IMR-90 (cell line): ENCODE results near the gene NMT1. TPM values are rescaled to one million over a fixed set of nuclear protein-coding genes. Genes with fewer than 3 reads are reported as not detected.

Source experiments
- ATAC-seq: fragments of 200-7000 bp; cut with Tn5 transposase; 2 replicates; pipeline ENCODE4 v1.9.1; 2020; ENCODE audit warnings: low read depth, mild to moderate bottlenecking, moderate library complexity
- BruUV-seq: library from RNA; stranded (reverse); fragments of 400-500 nt; replicated peaks from 2 replicates; lab custom pipeline; 2021; lab: Mats Ljungman, UMichigan
- CTCF ChIA-PET: fragments of 300-600 bp; formaldehyde crosslinking; extraction: SDS; loops from one replicate; lab custom pipeline; 2021; ENCODE audit warnings: antibody characterized with exemption; lab: Yijun Ruan, JAX
- POLR2A ChIA-PET: fragments of 300-600 bp; sonication (Branson Sonifier 250); formaldehyde crosslinking; loops from one replicate; lab custom pipeline; 2022; ENCODE audit warnings: antibody characterized with exemption; ENCODE audit not compliant: unreplicated experiment; lab: Charles Lee
- DNase-seq: peaks from one replicate; pipeline ENCODE4 v3.0.0; 2013
- H2AFZ ChIP-seq: replicated peaks from 2 replicates; pipeline ENCODE3; 2013; ENCODE audit warnings: low read length, mild to moderate bottlenecking; ENCODE audit not compliant: poor library complexity
- H2AK5ac ChIP-seq: 2 replicates; pipeline ENCODE4 v1.6.1; 2013; ENCODE audit warnings: low read depth, low read length, inconsistent platforms
- H2AK9ac ChIP-seq: replicated peaks from 2 replicates; pipeline ENCODE3; 2013; ENCODE audit warnings: mild to moderate bottlenecking, low read depth, low read length, moderate library complexity; ENCODE audit not compliant: poor library complexity
- H2BK120ac ChIP-seq: 2 replicates; pipeline ENCODE4 v1.6.1; 2013; ENCODE audit warnings: low read depth, low read length, inconsistent platforms
- H2BK15ac ChIP-seq: 3 replicates; pipeline ENCODE4 v1.6.1; 2013; ENCODE audit warnings: low read depth, low read length, inconsistent platforms
- H2BK20ac ChIP-seq: 2 replicates; pipeline ENCODE4 v1.6.1; 2013; ENCODE audit warnings: low read depth, mild to moderate bottlenecking, inconsistent platforms, low read length, moderate library complexity
- H2BK5ac ChIP-seq: 2 replicates; pipeline ENCODE4 v1.6.1; 2013; ENCODE audit warnings: mild to moderate bottlenecking, low read depth, low read length, inconsistent platforms; ENCODE audit not compliant: poor library complexity, severe bottlenecking
- H3K14ac ChIP-seq: replicated peaks from 2 replicates; pipeline ENCODE4 v1.6.1; 2013; ENCODE audit warnings: low read depth, low read length, inconsistent platforms
- H3K18ac ChIP-seq: 2 replicates; pipeline ENCODE4 v1.6.1; 2013; ENCODE audit warnings: low read depth, low read length, control low read depth
- H3K23ac ChIP-seq: 2 replicates; pipeline ENCODE4 v1.6.1; 2013; ENCODE audit warnings: low read depth, low read length, inconsistent platforms
- H3K27ac ChIP-seq: 2 replicates; pipeline ENCODE4 v1.5.1; 2013; ENCODE audit warnings: mild to moderate bottlenecking, control low read depth, low read length; ENCODE audit not compliant: insufficient read depth
- H3K27me3 ChIP-seq: 2 replicates; pipeline ENCODE4 v1.6.1; 2013; ENCODE audit warnings: low read length; ENCODE audit not compliant: control insufficient read depth, insufficient read depth
- H3K36me3 ChIP-seq: 2 replicates; pipeline ENCODE4 v1.6.1; 2013; ENCODE audit warnings: low read length, mixed read lengths; ENCODE audit not compliant: control insufficient read depth, insufficient read depth
- H3K4ac ChIP-seq: 2 replicates; pipeline ENCODE4 v1.6.1; 2013; ENCODE audit warnings: low read depth, low read length, inconsistent platforms
- H3K4me1 ChIP-seq: 2 replicates; pipeline ENCODE4 v1.6.1; 2013; ENCODE audit warnings: low read length, mixed read lengths; ENCODE audit not compliant: control insufficient read depth, insufficient read depth
- H3K4me2 ChIP-seq: 2 replicates; pipeline ENCODE4 v1.6.1; 2013; ENCODE audit warnings: low read depth, mild to moderate bottlenecking, control low read depth, low read length, moderate library complexity
- H3K4me3 ChIP-seq: 2 replicates; pipeline ENCODE4 v1.5.1; 2013; ENCODE audit warnings: low read depth, mild to moderate bottlenecking, control low read depth, low read length, moderate library complexity; ENCODE audit not compliant: insufficient read depth
- H3K56ac ChIP-seq: 2 replicates; pipeline ENCODE4 v1.6.1; 2013; ENCODE audit warnings: low read length, inconsistent platforms; ENCODE audit not compliant: insufficient read depth; ENCODE audit errors: extremely low read depth
- H3K79me1 ChIP-seq, 2 experiments: 2 replicates each; pipeline ENCODE4 v1.6.1; 2013; ENCODE audit warnings: low read length in 2 of 2, inconsistent platforms in 1 of 2, low read depth in 1 of 2
- H3K9ac ChIP-seq: 2 replicates; pipeline ENCODE4 v1.6.1; 2013; ENCODE audit warnings: low read depth, low read length, control low read depth
- H3K9me1 ChIP-seq: 2 replicates; pipeline ENCODE4 v1.6.1; 2013; ENCODE audit warnings: low read length, inconsistent platforms; ENCODE audit not compliant: insufficient read depth
- H3K9me3 ChIP-seq: 2 replicates; pipeline ENCODE4 v1.6.1; 2013; ENCODE audit warnings: low read length; ENCODE audit not compliant: control insufficient read depth, insufficient read depth
- H4K20me1 ChIP-seq: 2 replicates; pipeline ENCODE4 v1.6.1; 2013; ENCODE audit warnings: low read length, inconsistent platforms; ENCODE audit not compliant: insufficient read depth
- H4K5ac ChIP-seq: 2 replicates; pipeline ENCODE4 v1.6.1; 2013; ENCODE audit warnings: mild to moderate bottlenecking, low read depth, low read length, control low read depth
- H4K8ac ChIP-seq, 2 experiments: 2 replicates each; pipeline ENCODE4 v1.6.1; 2013; ENCODE audit warnings: low read depth in 2 of 2, low read length in 2 of 2, control low read depth in 1 of 2, inconsistent platforms in 1 of 2
- H4K91ac ChIP-seq: 2 replicates; pipeline ENCODE4 v1.6.1; 2013; ENCODE audit warnings: low read depth, low read length, inconsistent platforms; ENCODE audit not compliant: insufficient read depth
- CEBPB ChIP-seq: IDR thresholded peaks from 2 replicates; pipeline ENCODE4 v1.6.1; 2012; ENCODE audit warnings: low read depth, low read length, improper control_type of control experiment
- CHD1 ChIP-seq: IDR thresholded peaks from 2 replicates; pipeline ENCODE4 v1.6.1; 2012; ENCODE audit warnings: low read depth, low read length, improper control_type of control experiment
- FOS ChIP-seq: fragments of 150-350 bp; IDR thresholded peaks from 2 replicates; pipeline ENCODE4 v1.6.1; 2016; ENCODE audit warnings: low read depth, low read length
- MAFK ChIP-seq: IDR thresholded peaks from 2 replicates; pipeline ENCODE4 v1.6.1; 2012; ENCODE audit warnings: low read depth, low read length, improper control_type of control experiment
- MAZ ChIP-seq: IDR thresholded peaks from 2 replicates; pipeline ENCODE4 v1.6.1; 2012; ENCODE audit warnings: low read depth, mild to moderate bottlenecking, low read length, improper control_type of control experiment, moderate library complexity, borderline replicate concordance
- MXI1 ChIP-seq: IDR thresholded peaks from 2 replicates; pipeline ENCODE4 v1.6.1; 2012; ENCODE audit warnings: low read depth, mild to moderate bottlenecking, low read length, moderate library complexity, borderline replicate concordance
- NFE2L2 ChIP-seq: fragments of 150-350 bp; IDR thresholded peaks from 2 replicates; pipeline ENCODE4 v1.6.1; 2016; ENCODE audit warnings: low read depth, mild to moderate bottlenecking, low read length
- RCOR1 ChIP-seq: IDR thresholded peaks from 2 replicates; pipeline ENCODE4 v1.6.1; 2012; ENCODE audit warnings: mild to moderate bottlenecking, low read length, improper control_type of control experiment; ENCODE audit not compliant: insufficient replicate concordance
- RFX5 ChIP-seq: IDR thresholded peaks from 2 replicates; pipeline ENCODE4 v1.8.0; 2012; ENCODE audit warnings: low read depth, mild to moderate bottlenecking, low read length, moderate library complexity
- SMC3 ChIP-seq: fragments of 150-350 bp; IDR thresholded peaks from 2 replicates; pipeline ENCODE4 v1.6.1; 2016; ENCODE audit warnings: low read depth, mild to moderate bottlenecking, antibody characterized with exemption, low read length, moderate library complexity
- WGBS, 2 experiments: methylation state at CpG; one replicate each; pipeline versions ENCODE4 v1.1.5 to v1.1.7; 2013; ENCODE audit warnings: missing lambda C conversion rate in 2 of 2; ENCODE audit not compliant: insufficient read length in 1 of 2; ENCODE audit errors: extremely low coverage in 2 of 2; 5-methylcytosine and 5-hydroxymethylcytosine counted together
- dilution Hi-C: fragments of 300-500 bp; cut with HindIII; formaldehyde crosslinking; loops from one replicate; pipeline ENCODE4 v1.14.3; 2018; ENCODE audit warnings: low sequenced_read_pairs; ENCODE audit not compliant: unreplicated experiment
- in situ Hi-C: fragments of 300-500 bp; cut with MboI; formaldehyde crosslinking; loops from 3 replicates; pipeline ENCODE4 v1.14.3; 2019; ENCODE audit warnings: low sequenced_read_pairs, inconsistent platforms, mixed read lengths
- intact Hi-C: fragments of 100-400 bp; cut with micrococcal nuclease; formaldehyde crosslinking; loops from 2 replicates; pipeline ENCODE4 v1.10.0; 2022
- polyA plus RNA-seq, 3 experiments: library from polyadenylated mRNA; depleted of rRNA; stranded (reverse); fragments of >200 nt; gene quantifications; 2 replicates each; pipeline ENCODE4 v1.2.3, GENCODE V29; 2012; ENCODE audit warnings: low replicate concordance in 1 of 3
- total RNA-seq: library from RNA; depleted of rRNA; stranded (reverse); fragments of >200 nt; gene quantifications from 2 replicates; pipeline ENCODE4 v1.2.3, GENCODE V29; 2012
- TF ChIP-seq, protein P1 (sequence below): fragments of 150-350 bp; IDR thresholded peaks from 2 replicates; pipeline ENCODE4 v1.6.1; 2016; ENCODE audit warnings: low read depth, mild to moderate bottlenecking, low read length, moderate library complexity, borderline replicate concordance

NMT1 gene
- total and polyA plus RNA-seq, 2 of the 4 experiments (the other 2 are of a cell fraction): 38.0 to 60.6 TPM

GRCh38 chr17:45136846-45137560 lies 75.9 kb downstream of the NMT1 start:
- DNase-seq (no peak), ATAC-seq (no peak)
- Histone ChIP-seq H2BK120ac (no peak overlapping the region), H3K56ac (no peak overlapping the region), H2AFZ (peak overlapping the region; percentile 52), H3K18ac (no peak overlapping the region), H3K4me1 (peaks cover 7% of the 10 kb centered on the region; the same call in 1 of the 2 replicates), H3K9ac (no peak overlapping the region; the same call in 1 of the 2 replicates), H2BK5ac (no peak overlapping the region), H3K27me3 (no peaks in the 10 kb centered on the region), H3K27ac (no peak overlapping the region), H2BK20ac (no peak overlapping the region), H3K79me1 (peaks cover 4 to 8% of the 10 kb centered on the region in 2 experiments; a peak in 3 of 4 replicates), H3K9me3 (no peaks in the 10 kb centered on the region), H2AK5ac (0 out of 2 replicates have a peak overlapping the region, but pooled peaks have one; percentile 30), H3K14ac (no peak overlapping the region), H4K8ac (no peak overlapping the region), H4K5ac (no peak overlapping the region), H3K4me3 (no peak overlapping the region), H3K9me1 (no peaks in the 10 kb centered on the region), H3K4me2 (no peak overlapping the region), H3K4ac (no peak overlapping the region), H3K23ac (no peak overlapping the region), H3K36me3 (peaks cover 2% of the 10 kb centered on the region; the same call in 1 of the 2 replicates), H2AK9ac (peak overlapping the region; percentile 44), H4K20me1 (no peaks in the 10 kb centered on the region), H4K91ac (no peak overlapping the region), H2BK15ac (no peak overlapping the region)
- dilution Hi-C loops (no loop called here), intact Hi-C loops (no loop called here), in situ Hi-C loops (loop anchor here (5.0 kb wide), 1 partner anchor 60 kb away; no protein-coding TSS in a partner anchor)
- POLR2A ChIA-PET: interaction anchor here (2.4 kb wide), 1 partner anchor 12 kb away, joined by 33 read pairs; the partner anchor contains the start of gene HEXIM1
- 95% methylated on average over 4 of the region's 12 CpGs; no CpG with 5 or more reads in 1 of the 2 experiments for WGBS, 2 experiments
- CTCF ChIA-PET: interaction anchor here (0.8 to 2.3 kb wide), 3 partner anchors 13 to 61 kb away, joined by 4 to 32 read pairs (median 5); partner anchors contain the start of gene HEXIM1
- BruUV-seq: no TSS peak
- no peak for TF ChIP-seq MXI1
- TF ChIP-seq, protein P1, sequence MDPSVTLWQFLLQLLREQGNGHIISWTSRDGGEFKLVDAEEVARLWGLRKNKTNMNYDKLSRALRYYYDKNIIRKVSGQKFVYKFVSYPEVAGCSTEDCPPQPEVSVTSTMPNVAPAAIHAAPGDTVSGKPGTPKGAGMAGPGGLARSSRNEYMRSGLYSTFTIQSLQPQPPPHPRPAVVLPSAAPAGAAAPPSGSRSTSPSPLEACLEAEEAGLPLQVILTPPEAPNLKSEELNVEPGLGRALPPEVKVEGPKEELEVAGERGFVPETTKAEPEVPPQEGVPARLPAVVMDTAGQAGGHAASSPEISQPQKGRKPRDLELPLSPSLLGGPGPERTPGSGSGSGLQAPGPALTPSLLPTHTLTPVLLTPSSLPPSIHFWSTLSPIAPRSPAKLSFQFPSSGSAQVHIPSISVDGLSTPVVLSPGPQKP: no peak
- no peak for TF ChIP-seq SMC3
- TF ChIP-seq MAFK: no peak
- TF ChIP-seq FOS: no peak
- no peak for TF ChIP-seq RCOR1
- no peak for TF ChIP-seq CEBPB
- TF ChIP-seq RFX5: no peak
- no peak for TF ChIP-seq MAZ
- no peak for TF ChIP-seq NFE2L2
- TF ChIP-seq CHD1: no peak
